GM21390 (cell line): ENCODE data around the gene ENKD1.
A peak's percentile ranks its signal among the peaks of the same experiment; 100 is the strongest.

Experiments used
- ATAC-seq: cut with Tn5 transposase; IDR thresholded peaks from one replicate; pipeline ENCODE4 v1.9.1; 2021; ENCODE audit not compliant: unreplicated experiment

Gene ENKD1

DNA sequence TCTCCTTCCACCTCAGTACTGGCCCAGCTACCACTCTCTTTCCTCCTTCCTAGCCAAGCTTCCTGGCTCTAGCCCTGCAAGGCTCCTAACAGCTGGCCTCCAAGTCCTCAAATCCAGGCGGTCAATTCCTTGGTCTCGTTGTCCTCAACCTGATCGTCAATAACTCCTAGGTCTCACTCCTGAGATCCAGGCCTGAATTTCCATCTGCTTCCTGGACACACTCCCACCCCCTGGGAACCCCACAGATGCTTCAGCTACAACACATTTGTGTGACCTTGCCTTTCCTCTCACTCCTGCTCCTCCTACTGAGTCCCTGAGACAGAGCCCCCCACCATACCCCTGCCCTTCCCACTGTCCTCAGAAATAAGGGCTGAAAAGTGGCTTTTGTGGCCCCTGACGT is 2.3 kb downstream of the ENKD1 start:
- no peak for ATAC-seq

DNA sequence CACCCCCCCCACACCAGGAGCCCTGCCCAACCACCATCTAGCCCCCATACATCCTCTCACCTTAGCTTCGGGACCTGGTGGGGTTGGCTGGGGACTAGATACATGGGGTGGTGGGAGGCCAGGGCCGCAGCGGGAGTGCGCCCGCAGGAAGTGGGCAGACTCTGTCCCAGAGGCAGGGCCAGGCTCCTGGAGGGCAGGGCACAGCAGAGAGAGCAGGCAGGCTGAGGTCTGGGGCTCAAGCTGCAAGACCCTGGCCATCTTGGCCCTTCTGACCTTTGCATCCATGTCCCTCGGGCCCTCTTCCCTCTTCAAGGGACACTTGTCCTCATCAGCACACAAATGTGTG is 2.7 kb downstream of the ENKD1 start:
- no peak for ATAC-seq

- no peak for ATAC-seq
These were observed 3.2 kb downstream of the ENKD1 start for GRCh38 chr16:67663151-67663876.

DNA sequence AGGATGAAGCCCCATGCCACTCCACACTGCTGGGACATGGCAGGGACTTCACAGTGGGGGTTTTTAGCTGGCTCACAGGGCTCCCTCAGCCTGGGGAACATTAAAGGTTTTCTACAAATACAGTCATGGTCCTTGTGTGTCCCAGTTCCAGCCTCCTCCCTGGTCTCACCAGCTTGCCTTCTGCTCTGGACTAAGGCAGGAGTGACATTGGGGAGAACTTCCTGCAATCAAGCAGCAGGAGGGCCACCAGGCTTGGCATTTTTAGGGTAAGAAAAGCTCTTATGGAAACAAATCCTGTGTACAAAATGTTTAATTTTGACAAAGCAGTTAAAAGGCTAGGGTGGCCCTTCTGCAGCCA is 3.9 kb downstream of the ENKD1 start:
- no peak for ATAC-seq

GRCh38 chr16:67661886-67662652 is 4.5 kb downstream of the ENKD1 start:
- ATAC-seq, result no peak

DNA sequence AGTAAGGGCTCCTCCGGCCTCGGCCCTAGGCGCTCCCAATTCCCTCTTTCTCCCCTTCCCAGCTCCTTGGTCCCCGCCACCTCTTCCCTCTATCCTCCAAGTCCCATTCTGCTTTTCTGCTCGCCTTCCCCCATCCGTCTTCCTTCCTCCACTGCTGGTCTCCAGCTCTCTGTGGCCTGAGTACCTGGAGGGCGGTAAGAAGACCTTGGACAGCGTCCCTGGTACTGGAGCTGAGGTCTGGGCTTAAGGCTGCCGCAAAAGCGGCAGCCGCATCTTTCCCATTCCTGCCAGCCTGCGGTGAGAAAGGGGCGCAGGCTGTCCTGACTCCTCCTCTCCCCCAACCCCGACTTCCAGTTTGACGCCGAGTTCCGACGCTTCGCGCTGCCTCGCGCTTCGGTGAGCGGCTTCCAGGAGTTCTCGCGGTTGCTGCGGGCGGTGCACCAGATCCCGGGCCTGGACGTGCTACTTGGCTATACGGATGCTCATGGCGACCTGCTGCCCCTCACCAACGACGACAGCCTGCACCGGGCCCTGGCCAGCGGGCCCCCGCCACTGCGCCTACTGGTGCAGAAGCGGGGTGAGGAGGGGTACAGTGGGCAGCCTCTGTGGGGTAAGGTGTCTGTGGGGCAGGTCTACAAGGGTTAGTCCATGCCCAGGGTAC is 5.3 kb downstream of the ENKD1 start:
- ATAC-seq, result no peak

- peak; percentile 66 for ATAC-seq
These were observed 6.0 kb downstream of the ENKD1 start, which contains the start of gene PARD6A for GRCh38 chr16:67660564-67661028. Gene PARD6A (plus strand): TSS chr16:67660960. CDS start chr16:67661039, 79 bp downstream.

DNA sequence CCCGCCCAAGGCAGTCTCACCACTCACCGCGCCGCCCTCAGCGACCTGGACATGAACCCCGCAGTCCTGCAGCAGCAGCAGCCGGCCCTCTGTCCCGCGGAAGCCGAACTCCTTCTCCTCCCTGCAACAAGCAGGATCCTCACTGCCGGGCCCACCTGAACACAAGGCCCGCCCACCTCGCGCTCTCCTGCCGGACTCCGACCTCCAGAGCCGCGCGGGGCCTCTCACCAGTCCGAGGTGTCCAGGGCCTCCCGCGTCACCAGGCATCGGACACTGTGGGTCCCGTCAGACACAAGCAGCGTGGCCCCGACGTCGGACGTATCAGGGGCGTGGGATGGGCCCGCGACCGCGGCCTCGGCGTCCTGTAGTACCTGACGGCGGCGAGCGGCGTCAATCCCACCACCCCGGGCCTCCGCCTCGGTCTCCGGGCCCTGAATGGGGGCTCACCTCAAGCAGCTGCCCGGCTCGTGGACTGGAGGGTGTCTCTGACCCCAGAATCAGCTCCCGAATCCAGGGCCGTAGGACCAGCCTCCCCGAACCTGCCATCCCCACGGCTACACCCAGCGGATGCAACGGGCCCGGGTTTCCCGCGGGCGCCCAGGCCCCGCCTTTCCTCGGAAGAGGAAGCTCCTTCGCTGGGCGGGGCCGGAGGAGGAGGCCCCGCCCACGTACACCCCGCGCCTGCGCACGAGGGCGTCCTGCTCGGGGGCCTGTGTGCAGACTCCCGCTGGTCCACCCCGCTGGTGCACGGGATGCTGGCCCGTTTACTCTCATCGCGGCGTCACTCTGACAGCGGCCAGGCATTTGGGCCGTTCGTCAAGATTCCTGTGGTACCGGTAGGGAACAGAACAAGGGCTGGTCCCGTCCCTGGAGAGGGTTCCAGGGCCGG is 6.6 kb downstream of the ENKD1 start, which contains the start of gene ACD:
TSS of gene ACD (minus strand) at position 586 of the 889 bp plus-strand sequence. CDS start at position 546, 40 bp downstream.
- ATAC-seq, result peak; percentile 42

DNA sequence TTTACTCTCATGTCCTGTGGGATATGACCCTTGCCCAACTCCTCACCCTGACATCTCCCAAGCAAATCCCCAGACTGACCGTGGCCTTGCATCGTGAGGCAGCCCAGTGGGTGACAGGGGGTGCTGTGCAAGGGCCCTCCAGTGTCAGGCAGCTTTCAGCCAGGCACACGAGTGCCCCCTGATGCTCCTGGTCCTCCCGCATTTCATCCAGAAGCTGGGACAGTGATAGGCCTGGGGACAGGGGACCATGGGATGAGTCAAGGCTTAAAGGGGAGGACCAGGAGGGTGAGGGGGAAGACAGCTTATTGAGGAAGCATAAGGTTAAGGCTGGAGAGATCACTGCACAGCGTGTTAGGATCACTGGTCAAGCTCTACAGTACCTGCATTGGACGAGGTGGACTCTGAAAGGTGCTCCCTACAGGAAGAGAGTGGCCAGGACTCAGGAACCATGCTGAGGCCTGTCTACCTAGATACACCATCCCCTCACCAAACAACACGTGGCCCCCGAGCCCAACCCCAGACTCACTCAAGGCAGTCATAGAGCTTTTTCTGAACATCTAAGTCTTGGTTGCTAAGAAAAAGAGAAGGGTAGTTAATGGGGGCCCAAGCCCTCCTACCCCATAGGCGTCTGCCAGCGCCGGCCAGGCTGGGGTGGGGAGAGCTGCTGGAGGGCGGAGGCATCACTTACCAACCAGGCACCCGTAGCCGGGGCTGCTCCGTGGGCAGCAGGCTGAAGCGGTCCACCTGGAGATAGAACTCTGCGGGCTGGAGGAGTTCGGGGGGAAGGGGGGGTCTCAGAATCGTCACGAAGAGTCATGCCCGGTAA is 7.5 kb downstream of the ENKD1 start:
- ATAC-seq, result no peak

DNA sequence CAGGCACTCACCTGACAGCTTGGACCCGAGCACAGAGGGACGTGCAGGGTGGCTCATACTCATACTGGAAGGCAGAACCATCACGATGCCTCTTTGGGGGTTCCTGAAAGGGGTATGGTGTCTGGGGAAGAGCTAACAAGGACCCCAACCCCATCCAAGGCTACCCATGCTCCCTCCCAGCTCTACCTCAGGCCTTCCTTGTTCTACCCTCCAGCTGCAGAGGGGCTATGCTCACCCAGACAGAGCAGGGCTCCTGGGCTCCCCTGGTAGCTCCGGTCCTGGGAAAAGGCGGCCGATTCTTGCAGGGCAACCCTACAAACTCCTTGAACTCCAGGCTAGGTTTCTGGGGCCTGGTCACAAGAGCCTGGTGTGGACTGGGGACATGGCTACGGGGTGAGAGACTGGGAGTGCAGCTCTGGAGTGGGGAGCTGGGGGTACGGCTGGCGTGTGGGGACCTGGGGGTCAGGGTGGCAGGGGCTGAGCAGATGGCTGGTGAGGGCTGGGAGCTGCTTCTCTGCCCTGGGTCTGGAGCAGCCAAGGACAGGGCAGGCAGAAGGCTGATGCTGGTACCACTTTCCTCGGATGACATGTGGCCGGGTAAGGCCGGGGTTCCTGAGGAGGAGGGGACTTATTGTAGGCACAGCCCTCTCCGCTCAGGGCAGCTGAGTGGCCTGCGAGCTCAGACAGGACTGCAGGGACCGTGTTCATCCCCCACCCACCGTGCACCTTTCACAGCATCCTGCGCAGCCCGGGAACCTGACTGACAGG is 8.6 kb downstream of the ENKD1 start:
- no peak for ATAC-seq

- ATAC-seq, result no peak
These were observed 9.4 kb downstream of the ENKD1 start for GRCh38 chr16:67657017-67657608.

GRCh38 chr16:67656344-67657016 is 10.1 kb downstream of the ENKD1 start:
- no peak for ATAC-seq

DNA sequence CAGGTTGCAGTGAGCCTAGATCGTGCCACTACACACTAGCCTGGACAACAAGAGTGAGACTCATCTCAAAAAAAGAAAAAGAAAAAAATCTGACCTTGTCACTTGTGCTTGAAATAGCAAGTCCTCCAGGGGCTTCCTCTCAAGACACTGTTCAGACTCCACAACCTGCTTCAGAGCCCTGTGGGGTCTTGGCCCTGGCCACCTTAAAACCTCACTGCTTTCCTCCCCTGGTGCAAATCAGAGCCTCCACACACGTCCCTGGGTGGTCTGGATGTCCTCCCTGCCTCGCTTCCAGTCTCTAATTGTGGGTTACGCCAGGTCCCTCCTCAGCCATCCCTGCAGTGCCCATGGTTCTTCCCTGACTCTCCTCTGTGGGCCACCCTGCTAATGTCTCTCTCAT is 11.2 kb downstream of the ENKD1 start:
- no peak for ATAC-seq

DNA sequence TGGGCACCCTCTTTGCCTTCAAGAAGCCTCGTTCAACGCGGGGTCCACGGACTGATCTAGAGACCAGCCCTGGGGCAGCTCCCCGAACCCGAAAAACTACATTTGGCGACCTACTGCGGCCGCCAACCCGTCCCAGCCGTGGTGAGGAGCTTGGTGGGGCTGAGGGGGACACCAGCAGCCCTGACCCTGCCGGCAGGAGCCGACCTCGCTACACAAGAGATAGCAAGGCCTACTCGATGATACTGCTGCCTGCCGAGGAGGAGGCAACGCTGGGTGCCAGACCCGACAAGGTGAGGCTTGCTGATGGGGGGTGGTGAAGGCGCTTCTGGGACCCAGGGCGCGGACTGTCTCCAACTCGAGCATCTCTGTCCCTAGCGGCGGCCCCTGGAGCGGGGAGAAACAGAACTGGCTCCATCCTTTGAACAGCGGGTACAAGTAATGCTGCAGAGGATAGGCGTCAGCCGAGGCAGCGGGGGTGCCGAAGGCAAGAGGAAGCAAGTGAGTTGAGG is 12.1 kb downstream of the ENKD1 start:
- ATAC-seq, result no peak

GRCh38 chr16:67653789-67654402 is 12.7 kb downstream of the ENKD1 start:
- ATAC-seq, result no peak

DNA sequence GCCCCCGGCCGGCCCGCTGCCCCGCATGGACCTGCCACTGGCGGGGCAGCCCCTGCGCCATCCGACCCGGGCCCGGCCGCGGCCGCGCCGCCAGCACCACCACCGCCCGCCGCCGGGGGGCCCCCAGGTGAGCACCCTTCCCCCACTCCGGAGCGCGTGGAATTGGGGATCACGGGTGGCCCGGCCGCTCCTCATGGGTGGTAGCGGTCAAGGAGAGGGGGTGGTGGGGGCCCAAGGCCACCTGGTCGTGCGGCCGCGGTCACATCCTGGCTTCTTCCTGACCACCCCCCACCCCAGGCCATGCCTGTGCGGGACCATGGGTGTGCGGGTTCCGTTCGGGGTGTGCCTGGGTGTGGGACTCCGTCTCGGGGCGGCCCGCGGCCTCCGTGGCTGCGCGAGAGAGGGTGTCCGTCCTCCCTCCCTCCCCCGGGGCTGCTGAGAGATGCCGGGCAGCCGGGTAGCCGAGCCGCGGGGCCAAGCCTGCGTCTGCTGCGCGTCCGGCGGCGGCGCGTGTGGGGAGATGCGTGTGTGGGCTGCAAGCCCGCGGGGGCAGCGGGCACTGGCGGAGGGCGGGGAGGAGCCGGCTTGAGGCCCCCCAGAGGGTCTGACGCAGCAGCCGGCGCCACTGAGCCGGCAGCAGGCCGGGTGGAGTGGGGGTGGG is 13.3 kb downstream of the ENKD1 start:
- ATAC-seq, result no peak

DNA sequence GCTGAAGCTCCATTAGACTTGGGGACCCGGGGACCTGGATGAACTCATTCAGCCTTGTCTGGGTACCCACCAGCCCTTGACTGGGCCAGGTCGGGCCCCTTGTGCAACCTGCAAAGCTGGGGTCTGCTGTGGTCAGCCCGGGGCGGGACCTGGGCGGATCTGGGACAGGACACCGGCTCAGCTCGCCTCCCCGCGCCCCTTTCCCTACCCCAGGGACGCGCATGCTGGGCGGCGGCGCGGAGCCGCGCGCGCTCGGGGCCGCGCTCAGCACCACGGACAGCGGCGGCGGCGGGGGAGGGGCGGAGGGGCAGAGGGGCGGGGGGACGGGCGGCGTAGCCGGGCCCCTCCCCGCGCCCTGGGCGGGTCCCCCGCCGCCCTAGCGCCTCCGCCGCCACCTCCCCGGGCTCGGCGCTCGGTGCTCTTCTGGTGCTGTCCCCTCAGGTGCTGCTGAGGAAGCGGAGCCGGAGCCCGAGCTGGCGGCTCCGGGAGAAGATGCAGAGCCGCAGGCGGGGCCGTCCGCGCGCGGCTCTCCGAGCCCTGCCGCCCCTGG is 13.9 kb downstream of the ENKD1 start:
- ATAC-seq, result no peak
